Activated naive CD4-positive, alpha-beta T cell treated with anti-CD3 and anti-CD28 coated beads, Interleukin-2, amount 10 ng/mL, durations not matched to agents 7 days and 5 days (primary cell): ENCODE measurements around the gene SERBP1.
"Not testable (repeated sequence)": the region's sequence is repeated elsewhere in the genome, so short reads cannot be mapped to it uniquely, and the experiment has no call there.

Source experiments
- CTCF ChIA-PET: fragments of 350-600 bp; sonication (Branson Sonifier 250); formaldehyde crosslinking; loops from one replicate; lab custom pipeline; 2021; ENCODE audit warnings: antibody characterized with exemption; lab: Charles Lee
- DNase-seq: peaks from one replicate; pipeline ENCODE4 v3.0.0-alpha.2; 2020
- H3K27ac Mint-ChIP-seq: one replicate; pipeline ENCODE4 v1.8.0; 2021; ENCODE audit warnings: mild to moderate bottlenecking, moderate library complexity, mixed read lengths
- H3K27me3 Mint-ChIP-seq: one replicate; pipeline ENCODE4 v1.8.0; 2021; ENCODE audit warnings: mild to moderate bottlenecking, mixed read lengths
- H3K36me3 Mint-ChIP-seq: one replicate; pipeline ENCODE4 v1.8.0; 2021; ENCODE audit warnings: mixed read lengths
- H3K4me1 Mint-ChIP-seq: one replicate; pipeline ENCODE4 v1.8.0; 2021; ENCODE audit warnings: mixed read lengths
- H3K4me3 Mint-ChIP-seq: one replicate; pipeline ENCODE4 v1.8.0; 2021; ENCODE audit warnings: mild to moderate bottlenecking, moderate library complexity, mixed read lengths
- H3K9me3 Mint-ChIP-seq: one replicate; pipeline ENCODE4 v1.8.0; 2021; ENCODE audit warnings: mixed read lengths

The SERBP1 gene

DNA sequence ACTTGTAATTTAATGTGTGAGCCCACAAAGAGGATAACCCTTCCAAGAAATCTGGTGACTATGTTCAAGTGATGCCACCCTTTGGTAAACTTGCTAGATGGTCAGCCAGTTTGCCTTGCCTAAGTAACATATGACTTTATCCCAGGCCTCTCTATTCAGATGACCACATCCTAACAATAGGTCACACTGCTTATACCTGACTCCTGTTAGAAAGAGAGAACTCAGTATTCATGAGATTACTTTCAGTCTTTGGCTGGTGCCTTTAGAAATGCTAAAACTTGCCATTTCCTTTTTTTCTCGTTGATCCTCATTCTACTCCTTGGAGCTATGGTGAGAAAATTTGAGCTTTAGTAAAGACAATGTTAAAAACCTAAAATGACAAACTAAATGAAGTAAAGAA is 28.5 kb upstream of the SERBP1 start:
- no peak for DNase-seq
- H3K27me3 Mint-ChIP-seq = no peaks in the 10 kb centered on the region
- H3K36me3 Mint-ChIP-seq = no peaks in the 10 kb centered on the region
- no peaks in the 10 kb centered on the region for H3K4me1 Mint-ChIP-seq
- no peak overlapping the region for H3K4me3 Mint-ChIP-seq
- H3K9me3 Mint-ChIP-seq = no peaks in the 10 kb centered on the region
- CTCF ChIA-PET = no interaction called here
- H3K27ac Mint-ChIP-seq = no peak overlapping the region

DNA sequence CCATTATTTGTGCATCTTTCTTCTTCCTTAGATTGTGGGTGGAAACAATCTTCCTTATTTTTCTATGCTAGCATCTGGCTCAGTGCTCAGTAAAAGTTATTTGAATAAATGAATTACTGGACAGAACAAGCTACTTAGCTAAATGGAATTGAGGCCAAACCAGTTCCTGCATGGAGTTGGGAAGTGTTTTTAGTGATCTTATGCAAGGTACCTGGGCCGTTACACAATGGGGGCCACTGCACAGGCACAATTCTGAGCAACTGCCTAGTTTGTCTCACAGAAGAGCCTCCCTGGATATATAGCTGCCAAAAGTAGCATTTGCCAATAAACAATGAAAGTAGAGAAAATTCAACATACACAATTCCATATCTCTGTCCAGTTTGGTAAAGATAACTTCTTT is 27.0 kb upstream of the SERBP1 start:
- H3K4me3 Mint-ChIP-seq = no peak overlapping the region
- H3K9me3 Mint-ChIP-seq = no peaks in the 10 kb centered on the region
- no peak for DNase-seq
- no peak overlapping the region for H3K27ac Mint-ChIP-seq
- no peaks in the 10 kb centered on the region for H3K36me3 Mint-ChIP-seq
- H3K4me1 Mint-ChIP-seq = no peaks in the 10 kb centered on the region
- CTCF ChIA-PET = no interaction called here
- H3K27me3 Mint-ChIP-seq = no peaks in the 10 kb centered on the region

DNA sequence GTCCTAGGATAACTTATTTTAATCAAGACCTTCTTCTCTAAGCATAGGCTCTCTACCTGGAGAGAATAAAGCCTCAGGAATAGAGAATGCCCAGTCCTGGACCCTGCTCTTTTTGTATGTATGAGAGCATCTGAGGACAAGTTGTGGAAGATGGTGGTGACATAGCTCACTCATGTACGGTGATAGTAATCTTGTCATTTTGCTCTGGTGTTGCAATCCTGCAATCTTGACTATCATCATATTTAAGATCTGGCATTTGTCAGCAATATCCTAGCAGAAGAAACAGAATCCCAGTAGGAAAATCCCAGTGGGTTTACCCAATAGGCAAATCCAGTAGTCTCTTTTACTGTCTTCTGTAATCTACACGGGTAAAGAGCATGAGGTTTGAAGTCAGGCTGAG is 21.6 kb upstream of the SERBP1 start:
- DNase-seq = no peak
- Mint-ChIP-seq H3K36me3 (no peaks in the 10 kb centered on the region), H3K4me1 (no peaks in the 10 kb centered on the region), H3K27me3 (peaks cover 20% of the 10 kb centered on the region), H3K27ac (no peak overlapping the region), H3K9me3 (no peaks in the 10 kb centered on the region), H3K4me3 (no peak overlapping the region)
- CTCF ChIA-PET = no interaction called here

DNA sequence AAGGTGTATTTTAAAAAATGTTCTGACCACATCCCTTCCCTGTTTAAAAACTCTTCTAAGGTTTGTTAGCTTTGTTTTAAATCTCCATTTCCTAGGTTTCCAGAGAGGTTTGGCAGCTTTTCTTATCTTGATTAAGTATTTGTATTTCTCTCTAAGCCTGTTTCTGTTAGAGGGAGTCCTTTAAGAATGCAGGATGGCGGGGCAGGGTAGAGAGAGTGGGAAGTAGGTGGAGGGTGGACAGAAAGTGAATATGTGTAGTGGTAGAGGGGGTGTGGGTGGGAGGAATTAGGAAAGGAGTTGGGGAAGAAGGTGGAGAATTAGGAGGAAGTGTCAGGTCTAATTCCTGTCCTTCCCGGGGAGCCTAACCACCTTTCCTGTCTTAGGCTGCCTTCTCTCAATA is 21.2 kb upstream of the SERBP1 start:
- H3K4me3 Mint-ChIP-seq = no peak overlapping the region
- CTCF ChIA-PET = no interaction called here
- H3K27ac Mint-ChIP-seq = no peak overlapping the region
- no peaks in the 10 kb centered on the region for H3K9me3 Mint-ChIP-seq
- DNase-seq = no peak
- H3K36me3 Mint-ChIP-seq = no peaks in the 10 kb centered on the region
- peaks cover 22% of the 10 kb centered on the region for H3K27me3 Mint-ChIP-seq
- H3K4me1 Mint-ChIP-seq = no peaks in the 10 kb centered on the region

DNA sequence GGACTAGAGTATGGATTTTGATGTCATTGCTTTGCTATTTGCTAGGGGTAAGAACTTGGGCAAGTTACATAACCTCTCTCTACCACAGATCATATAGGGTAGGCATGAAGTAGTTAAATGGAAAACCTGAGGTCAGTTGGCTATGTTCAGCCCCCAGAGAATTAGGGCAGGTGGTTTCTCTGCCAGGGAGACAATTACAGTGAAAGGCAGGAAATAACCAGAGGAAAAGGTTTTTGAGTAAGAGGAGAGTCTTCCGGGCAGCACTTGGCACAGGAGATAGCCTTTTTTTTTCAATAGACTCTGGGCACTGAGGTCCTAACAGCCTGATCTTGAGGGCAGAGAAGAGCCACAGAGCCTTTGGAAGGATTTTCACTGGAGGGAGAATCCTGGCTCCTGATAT is 16.7 kb upstream of the SERBP1 start:
- H3K36me3 Mint-ChIP-seq = no peaks in the 10 kb centered on the region
- no peaks in the 10 kb centered on the region for H3K4me1 Mint-ChIP-seq
- DNase-seq = no peak
- no peak overlapping the region for H3K27ac Mint-ChIP-seq
- H3K9me3 Mint-ChIP-seq = no peaks in the 10 kb centered on the region
- CTCF ChIA-PET = no interaction called here
- H3K4me3 Mint-ChIP-seq = no peak overlapping the region
- peaks cover 20% of the 10 kb centered on the region for H3K27me3 Mint-ChIP-seq

DNA sequence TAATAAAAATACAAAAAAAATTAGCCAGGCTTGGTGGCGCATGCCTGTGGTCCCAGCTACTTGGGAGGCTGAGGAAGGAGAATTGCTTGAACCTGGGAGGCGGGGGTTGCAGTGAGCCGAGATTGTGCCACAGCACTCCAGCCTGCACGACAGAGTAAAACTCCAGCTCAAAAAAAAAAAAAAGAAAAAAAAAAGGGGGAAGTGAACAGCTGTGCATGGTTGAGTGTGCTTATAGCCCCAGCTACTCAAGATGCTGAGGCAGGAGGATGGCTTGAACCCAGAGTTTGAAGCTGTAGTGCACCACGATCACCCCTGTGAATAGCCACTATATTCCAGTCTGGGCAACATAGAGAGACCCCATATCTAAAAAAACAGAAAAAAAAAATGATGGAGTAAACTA is 15.8 kb upstream of the SERBP1 start:
- H3K4me1 Mint-ChIP-seq, H3K4me3 Mint-ChIP-seq, H3K36me3 Mint-ChIP-seq, H3K27ac Mint-ChIP-seq, CTCF ChIA-PET, DNase-seq, H3K9me3 Mint-ChIP-seq: not testable (repeated sequence)
- peaks cover 12% of the 10 kb centered on the region for H3K27me3 Mint-ChIP-seq

DNA sequence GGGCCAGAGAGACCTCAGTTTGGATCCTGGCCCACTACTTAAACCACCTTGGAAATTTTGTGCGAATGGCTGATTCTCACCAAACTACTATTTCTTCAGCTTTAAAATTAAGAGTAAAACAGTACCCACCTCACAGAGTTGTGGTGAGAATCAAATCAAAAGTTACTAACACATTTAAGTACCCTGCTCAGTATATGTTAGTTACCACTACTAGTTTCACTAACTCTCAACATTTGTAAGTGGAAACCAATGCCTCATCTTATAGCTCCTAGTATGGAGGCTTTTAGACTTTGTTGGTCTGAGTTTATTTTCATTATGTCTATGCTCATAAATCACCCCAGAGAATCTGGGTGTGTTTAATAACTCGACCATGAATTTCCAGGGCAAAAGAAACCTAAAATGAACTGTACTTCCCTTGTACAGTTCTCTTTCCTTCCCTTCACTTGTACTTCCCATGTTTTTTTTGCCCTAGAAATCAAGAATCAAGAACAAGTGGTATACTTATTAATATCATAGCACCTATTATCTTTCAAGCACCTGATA is 11.6 kb upstream of the SERBP1 start:
- no peak overlapping the region for H3K27ac Mint-ChIP-seq
- H3K36me3 Mint-ChIP-seq = no peaks in the 10 kb centered on the region
- peaks cover 2% of the 10 kb centered on the region for H3K27me3 Mint-ChIP-seq
- DNase-seq = no peak
- H3K9me3 Mint-ChIP-seq = no peaks in the 10 kb centered on the region
- CTCF ChIA-PET = interaction anchor here (1.8 kb wide), 1 partner anchor 59 kb away, joined by 7 read pairs; no protein-coding TSS in a partner anchor
- no peak overlapping the region for H3K4me3 Mint-ChIP-seq
- peaks cover 5% of the 10 kb centered on the region for H3K4me1 Mint-ChIP-seq

DNA sequence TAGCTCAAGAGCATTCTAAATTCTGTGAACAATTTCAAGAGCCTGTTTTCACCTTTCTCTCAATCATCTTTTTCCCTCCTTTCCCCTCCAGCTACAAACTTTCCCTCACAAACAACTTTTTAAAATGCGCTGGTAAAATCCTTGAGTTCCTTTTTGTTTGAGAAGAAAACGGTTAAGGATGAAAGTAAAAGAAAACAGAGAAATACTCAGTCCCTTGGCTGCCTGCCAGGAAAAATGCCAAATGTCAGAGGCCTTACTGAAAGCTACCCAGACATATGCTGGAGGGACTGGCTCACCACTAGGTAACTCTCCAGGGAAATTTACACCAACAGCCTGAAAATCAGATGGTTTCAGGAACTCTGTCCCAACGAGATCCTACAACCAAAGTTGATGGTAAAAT is 11.0 kb upstream of the SERBP1 start:
- Mint-ChIP-seq H3K36me3 (no peaks in the 10 kb centered on the region), H3K27ac (no peak overlapping the region), H3K27me3 (no peaks in the 10 kb centered on the region), H3K9me3 (no peaks in the 10 kb centered on the region), H3K4me3 (no peak overlapping the region), H3K4me1 (peaks cover 5% of the 10 kb centered on the region)
- CTCF ChIA-PET = interaction anchor here (0.7 to 1.8 kb wide), 2 partner anchors 14 to 59 kb away, joined by 4 to 7 read pairs; no protein-coding TSS in a partner anchor
- DNase-seq = no peak

DNA sequence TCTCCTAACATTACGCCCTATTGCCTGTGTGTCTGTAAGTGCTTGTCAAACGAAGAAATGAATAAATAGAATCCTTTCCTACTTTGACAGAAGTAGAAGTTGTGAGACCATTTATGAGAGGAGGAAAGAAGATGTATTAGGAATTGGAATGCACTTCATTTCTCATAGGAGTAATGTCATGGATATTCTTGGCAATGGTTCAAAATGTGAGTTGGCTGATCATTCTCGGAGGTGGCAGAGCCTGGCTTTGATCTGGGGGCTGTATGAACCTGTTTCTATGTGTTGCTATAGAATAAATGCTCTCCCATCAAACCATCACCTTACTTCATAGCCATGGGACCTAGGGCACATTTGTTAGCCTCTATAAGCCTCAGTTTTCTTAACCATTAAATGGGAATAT is 10.1 kb upstream of the SERBP1 start:
- Mint-ChIP-seq H3K4me3 (no peak overlapping the region), H3K27ac (no peak overlapping the region), H3K36me3 (no peaks in the 10 kb centered on the region), H3K4me1 (peaks cover 5% of the 10 kb centered on the region), H3K27me3 (no peaks in the 10 kb centered on the region), H3K9me3 (no peaks in the 10 kb centered on the region)
- DNase-seq = no peak
- CTCF ChIA-PET = no interaction called here

DNA sequence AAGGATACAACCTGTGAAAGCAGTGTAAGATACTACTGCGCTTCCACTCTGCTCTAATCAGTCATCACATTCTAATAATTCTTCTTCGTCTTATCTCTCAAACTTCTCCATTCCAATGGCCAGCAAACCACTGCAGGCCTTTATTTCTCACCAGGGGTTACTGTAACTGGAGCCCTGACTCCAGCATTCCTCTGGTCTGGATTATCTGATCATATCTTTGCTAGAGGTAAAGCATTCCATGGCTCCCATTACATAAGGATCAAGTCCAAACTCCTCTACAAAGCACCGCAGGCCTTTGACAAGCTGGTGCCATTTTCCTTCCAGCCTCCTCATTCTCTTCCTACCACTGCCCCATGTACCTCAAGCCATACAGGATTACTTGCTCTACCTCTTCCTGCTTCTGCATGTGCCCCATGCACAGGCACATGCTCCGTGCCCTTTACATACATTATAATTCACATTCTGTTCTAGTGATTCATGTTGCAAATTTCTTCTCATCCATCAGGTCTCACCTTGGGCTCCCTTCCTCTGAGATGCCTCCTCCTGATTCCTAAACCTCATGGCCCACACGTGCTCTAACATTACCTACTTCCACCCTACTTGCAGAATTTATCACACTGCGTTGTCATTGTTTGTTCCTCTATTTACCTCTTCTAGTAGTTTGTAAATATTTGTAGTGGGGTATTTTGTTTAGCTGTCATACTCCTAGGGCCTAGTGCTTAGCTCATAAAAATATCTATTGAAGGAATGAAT is 9.3 kb upstream of the SERBP1 start:
- CTCF ChIA-PET = no interaction called here
- no peak for DNase-seq
- H3K27me3 Mint-ChIP-seq = no peaks in the 10 kb centered on the region

DNA sequence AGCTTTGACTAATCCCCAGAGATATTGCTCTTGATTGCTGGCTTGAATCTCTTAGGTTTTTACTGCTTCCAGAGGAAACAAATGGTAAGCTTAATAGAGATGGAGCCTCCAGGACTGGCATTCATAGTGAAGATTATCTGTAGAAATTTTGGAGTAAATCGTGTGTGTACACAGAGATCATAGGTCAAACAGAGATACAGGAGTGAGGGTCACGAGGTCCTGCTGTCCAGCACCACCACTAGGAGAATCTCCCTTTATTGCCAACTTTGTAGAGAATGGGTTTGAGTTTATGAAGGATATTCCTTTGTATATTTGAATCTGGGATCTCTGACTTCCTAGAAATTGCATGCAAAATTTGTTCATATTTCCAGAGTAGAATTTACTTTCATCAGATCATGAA is 7.8 kb upstream of the SERBP1 start:
- Mint-ChIP-seq H3K9me3 (no peaks in the 10 kb centered on the region), H3K36me3 (no peaks in the 10 kb centered on the region), H3K27me3 (no peaks in the 10 kb centered on the region), H3K4me3 (no peak overlapping the region), H3K27ac (no peak overlapping the region), H3K4me1 (peaks cover 23% of the 10 kb centered on the region)
- CTCF ChIA-PET = interaction anchor here (0.7 to 1.0 kb wide), 2 partner anchors 10 to 53 kb away, joined by 4 to 6 read pairs; no protein-coding TSS in a partner anchor
- no peak for DNase-seq

More for the DNA sequence above, 9.3 kb upstream of the SERBP1 start:
- H3K4me3 Mint-ChIP-seq = no peak overlapping the region
- no peaks in the 10 kb centered on the region for H3K9me3 Mint-ChIP-seq
- no peaks in the 10 kb centered on the region for H3K36me3 Mint-ChIP-seq
- H3K4me1 Mint-ChIP-seq = peaks cover 9% of the 10 kb centered on the region
- no peak overlapping the region for H3K27ac Mint-ChIP-seq

DNA sequence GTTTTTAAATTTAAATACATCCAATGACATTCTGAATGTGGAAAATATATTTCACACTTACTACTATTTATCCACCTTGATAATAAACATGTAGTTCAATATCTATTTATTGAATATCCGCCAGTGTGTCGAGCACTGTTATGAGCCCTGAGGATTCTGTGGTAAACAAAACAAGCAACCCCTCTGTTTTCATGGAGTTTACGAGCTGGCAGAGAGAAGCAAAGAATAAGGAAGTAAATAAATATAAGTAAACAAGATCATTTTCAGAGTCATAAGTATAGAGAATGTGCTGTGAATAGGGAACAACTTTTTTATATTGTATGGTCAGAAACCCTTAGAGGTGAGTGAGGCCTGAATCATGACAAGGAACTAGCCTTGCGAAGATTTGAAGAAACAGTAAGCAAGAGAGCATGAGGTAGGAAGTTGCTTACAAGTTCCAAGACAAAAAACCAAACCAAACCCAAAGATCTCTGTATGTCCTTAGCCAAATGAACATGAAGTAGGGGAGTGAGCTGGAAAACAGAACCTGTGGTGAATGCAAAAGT is 6.4 kb upstream of the SERBP1 start:
- DNase-seq = no peak
- no peak overlapping the region for H3K27ac Mint-ChIP-seq

DNA sequence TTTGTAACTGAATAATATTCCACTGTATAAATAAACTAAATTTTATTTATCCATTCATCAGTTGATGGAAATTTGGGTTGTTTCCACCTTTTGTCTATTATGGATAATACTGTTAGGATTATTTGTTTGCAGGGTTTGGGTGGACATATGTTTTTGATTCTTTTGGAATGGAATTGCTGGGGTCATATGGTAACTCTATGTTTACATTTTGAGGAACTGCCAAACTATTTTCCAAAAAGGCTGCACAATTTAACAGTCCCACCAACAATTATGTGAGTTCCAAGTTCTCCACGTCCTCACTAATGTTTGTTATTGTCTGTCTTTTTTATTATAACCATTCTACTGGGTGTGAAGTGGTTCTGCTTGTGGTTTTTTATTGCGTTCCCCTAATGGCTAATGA is 4.3 kb upstream of the SERBP1 start:
- peaks cover 36% of the 10 kb centered on the region for H3K4me1 Mint-ChIP-seq
- peaks cover 4% of the 10 kb centered on the region for H3K36me3 Mint-ChIP-seq
- H3K27ac Mint-ChIP-seq = no peak overlapping the region
- DNase-seq = no peak
- CTCF ChIA-PET = no interaction called here
- H3K27me3 Mint-ChIP-seq = no peaks in the 10 kb centered on the region
- no peak overlapping the region for H3K4me3 Mint-ChIP-seq
- H3K9me3 Mint-ChIP-seq = no peaks in the 10 kb centered on the region

More for the DNA sequence above, 6.4 kb upstream of the SERBP1 start:
- no peak overlapping the region for H3K4me3 Mint-ChIP-seq
- no peaks in the 10 kb centered on the region for H3K9me3 Mint-ChIP-seq
- H3K36me3 Mint-ChIP-seq = no peaks in the 10 kb centered on the region
- H3K27me3 Mint-ChIP-seq = no peaks in the 10 kb centered on the region
- H3K4me1 Mint-ChIP-seq = peaks cover 33% of the 10 kb centered on the region
- CTCF ChIA-PET = no interaction called here

DNA sequence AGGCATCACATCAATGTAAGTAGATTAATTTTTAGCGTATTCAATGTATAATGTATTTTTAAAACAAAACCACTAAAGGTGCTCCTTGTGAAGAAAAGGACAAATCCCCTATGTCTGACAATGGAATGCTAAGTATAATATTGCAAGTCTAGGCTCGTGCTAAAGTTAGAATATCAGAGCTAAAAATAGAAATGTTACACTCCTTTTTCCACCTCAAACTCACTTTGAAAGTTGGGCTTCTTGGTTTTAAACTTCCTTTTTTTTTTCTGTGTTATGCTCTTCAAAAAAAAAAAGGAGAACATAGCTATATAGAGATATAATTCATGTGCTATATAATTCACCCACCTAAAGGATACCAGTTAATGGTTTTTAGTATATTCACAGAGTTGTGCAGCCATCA is 3.6 kb upstream of the SERBP1 start:
- H3K36me3 Mint-ChIP-seq = peaks cover 8% of the 10 kb centered on the region
- H3K4me3 Mint-ChIP-seq = no peak overlapping the region
- H3K9me3 Mint-ChIP-seq = no peaks in the 10 kb centered on the region
- H3K27ac Mint-ChIP-seq = no peak overlapping the region
- no peaks in the 10 kb centered on the region for H3K27me3 Mint-ChIP-seq
- CTCF ChIA-PET = interaction anchor here (0.7 kb wide), 1 partner anchor 441 kb away, joined by 3 read pairs; no protein-coding TSS in a partner anchor
- H3K4me1 Mint-ChIP-seq = peaks cover 36% of the 10 kb centered on the region
- no peak for DNase-seq

DNA sequence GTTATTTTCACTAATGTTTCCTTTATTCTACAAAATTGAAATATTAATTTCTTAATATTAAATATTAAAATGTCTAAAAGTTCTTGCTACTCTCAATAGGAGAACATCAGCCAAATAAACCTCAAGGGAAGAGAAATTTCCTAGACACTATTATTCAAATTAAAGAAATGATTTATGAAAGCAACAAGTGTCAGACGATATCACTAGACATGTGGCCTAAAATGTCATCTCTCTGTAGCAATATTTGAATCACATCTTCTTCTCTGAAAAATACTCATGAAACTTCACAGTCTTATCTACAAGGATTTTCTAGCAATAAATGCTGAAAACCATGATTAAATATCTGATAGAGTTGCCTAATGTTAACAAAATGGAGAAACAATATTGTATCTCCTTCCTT is 2.5 kb upstream of the SERBP1 start:
- H3K27me3 Mint-ChIP-seq = no peaks in the 10 kb centered on the region
- peaks cover 19% of the 10 kb centered on the region for H3K36me3 Mint-ChIP-seq
- H3K4me3 Mint-ChIP-seq = no peak overlapping the region
- H3K27ac Mint-ChIP-seq = no peak overlapping the region
- no peak for DNase-seq
- H3K4me1 Mint-ChIP-seq = peaks cover 39% of the 10 kb centered on the region
- no peaks in the 10 kb centered on the region for H3K9me3 Mint-ChIP-seq
- CTCF ChIA-PET = interaction anchor here (0.6 to 0.9 kb wide), 3 partner anchors 68 to 219 kb away, joined by 3 to 7 read pairs (median 3); no protein-coding TSS in a partner anchor
